ENCODE results near the gene RGMB.

DNA sequence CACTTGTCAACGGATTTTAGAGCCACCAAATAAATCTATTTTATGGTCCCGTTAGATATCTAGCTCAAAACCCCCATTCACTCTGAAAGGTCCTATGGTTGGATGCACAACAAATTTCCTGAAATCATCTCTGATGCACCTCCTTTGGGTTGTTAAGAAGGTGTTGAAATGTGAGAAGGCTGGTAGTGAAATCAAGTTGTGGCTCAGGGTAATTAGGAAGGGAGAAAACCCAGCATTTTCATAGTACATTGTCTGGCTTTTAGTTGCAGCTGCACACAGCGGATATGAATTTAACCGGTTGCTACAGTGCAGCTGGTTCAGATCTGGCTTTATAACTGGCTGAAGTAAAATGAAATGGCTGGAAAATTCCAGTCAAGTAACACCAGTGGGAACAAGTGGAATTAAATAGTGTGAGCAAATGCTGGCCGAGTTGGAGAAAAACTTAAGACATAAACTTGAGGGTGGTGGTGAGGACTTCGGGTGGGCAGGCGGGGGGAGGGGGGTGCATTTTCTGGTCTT is 17.6 kb downstream of the RGMB start:
- TF ChIP-seq, protein P1, sequence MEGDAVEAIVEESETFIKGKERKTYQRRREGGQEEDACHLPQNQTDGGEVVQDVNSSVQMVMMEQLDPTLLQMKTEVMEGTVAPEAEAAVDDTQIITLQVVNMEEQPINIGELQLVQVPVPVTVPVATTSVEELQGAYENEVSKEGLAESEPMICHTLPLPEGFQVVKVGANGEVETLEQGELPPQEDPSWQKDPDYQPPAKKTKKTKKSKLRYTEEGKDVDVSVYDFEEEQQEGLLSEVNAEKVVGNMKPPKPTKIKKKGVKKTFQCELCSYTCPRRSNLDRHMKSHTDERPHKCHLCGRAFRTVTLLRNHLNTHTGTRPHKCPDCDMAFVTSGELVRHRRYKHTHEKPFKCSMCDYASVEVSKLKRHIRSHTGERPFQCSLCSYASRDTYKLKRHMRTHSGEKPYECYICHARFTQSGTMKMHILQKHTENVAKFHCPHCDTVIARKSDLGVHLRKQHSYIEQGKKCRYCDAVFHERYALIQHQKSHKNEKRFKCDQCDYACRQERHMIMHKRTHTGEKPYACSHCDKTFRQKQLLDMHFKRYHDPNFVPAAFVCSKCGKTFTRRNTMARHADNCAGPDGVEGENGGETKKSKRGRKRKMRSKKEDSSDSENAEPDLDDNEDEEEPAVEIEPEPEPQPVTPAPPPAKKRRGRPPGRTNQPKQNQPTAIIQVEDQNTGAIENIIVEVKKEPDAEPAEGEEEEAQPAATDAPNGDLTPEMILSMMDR (IDR thresholded peaks at IDR 0.05): no peak
- no peak for TF ChIP-seq POLR2A (IDR thresholded peaks at IDR 0.05)
